ENCODE measurements around the gene KANK3.

The KANK3 gene

DNA sequence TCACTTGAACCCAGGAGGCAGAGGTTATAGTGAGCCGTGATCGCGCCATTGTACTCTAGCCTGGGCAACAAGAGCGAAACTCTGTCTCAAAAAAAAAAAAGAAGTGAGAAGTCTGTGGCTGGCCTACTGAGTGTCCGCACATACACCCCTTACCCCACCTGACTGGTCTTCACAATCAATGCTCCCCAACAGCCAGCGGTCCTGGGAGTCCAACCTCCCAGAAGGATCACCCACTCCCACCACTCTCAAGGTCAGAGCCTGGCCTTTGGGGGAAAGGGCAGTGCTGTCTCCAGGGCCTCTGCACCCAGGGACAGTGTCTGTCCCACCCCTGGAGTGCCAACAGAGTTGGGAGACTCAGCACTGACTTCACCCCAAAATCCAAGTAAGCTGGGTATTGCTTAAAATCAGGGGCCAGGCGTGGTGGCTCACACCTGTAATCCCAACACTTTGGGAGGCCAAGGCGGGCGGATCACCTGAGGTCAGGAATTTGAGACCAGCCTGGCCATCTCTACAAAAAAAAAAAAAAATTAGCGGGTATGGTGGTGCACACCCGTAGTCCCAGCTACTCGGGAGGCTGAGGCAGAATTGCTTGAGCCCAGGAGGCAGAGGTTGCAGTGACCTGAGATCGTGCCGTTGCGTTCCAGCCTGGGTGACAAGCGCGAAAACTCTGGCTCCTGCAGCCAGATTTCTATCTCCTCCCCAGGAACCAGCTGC is 32.6 kb downstream of the KANK3 start:
- H3F3A ChIP-seq (ENCODE audit: insufficient read depth, low read length): peaks cover 3% of the 10 kb centered on the region; the same call in 1 of the 2 replicates
- TF ChIP-seq EZH2phosphoT487 (IDR thresholded peaks at IDR 0.05; ENCODE audit: low read length) (no peak), EZH2 (optimal IDR thresholded peaks at IDR 0.05; ENCODE audit: low read depth, low read length) (no peak)
- TF ChIP-seq, protein P1, sequence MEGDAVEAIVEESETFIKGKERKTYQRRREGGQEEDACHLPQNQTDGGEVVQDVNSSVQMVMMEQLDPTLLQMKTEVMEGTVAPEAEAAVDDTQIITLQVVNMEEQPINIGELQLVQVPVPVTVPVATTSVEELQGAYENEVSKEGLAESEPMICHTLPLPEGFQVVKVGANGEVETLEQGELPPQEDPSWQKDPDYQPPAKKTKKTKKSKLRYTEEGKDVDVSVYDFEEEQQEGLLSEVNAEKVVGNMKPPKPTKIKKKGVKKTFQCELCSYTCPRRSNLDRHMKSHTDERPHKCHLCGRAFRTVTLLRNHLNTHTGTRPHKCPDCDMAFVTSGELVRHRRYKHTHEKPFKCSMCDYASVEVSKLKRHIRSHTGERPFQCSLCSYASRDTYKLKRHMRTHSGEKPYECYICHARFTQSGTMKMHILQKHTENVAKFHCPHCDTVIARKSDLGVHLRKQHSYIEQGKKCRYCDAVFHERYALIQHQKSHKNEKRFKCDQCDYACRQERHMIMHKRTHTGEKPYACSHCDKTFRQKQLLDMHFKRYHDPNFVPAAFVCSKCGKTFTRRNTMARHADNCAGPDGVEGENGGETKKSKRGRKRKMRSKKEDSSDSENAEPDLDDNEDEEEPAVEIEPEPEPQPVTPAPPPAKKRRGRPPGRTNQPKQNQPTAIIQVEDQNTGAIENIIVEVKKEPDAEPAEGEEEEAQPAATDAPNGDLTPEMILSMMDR (IDR thresholded peaks at IDR 0.05; ENCODE audit: low read length): no peak
- no peaks in the 10 kb centered on the region for H3K9me3 ChIP-seq (replicated peaks; ENCODE audit: insufficient read depth, low read length)
- H3K27me3 ChIP-seq (replicated peaks; ENCODE audit: insufficient read depth, low read length): no peaks in the 10 kb centered on the region
- DNase-seq: no peak
- H3K9me2 ChIP-seq (replicated peaks; ENCODE audit: insufficient read depth, low read length): no peaks in the 10 kb centered on the region
- H4K20me1 ChIP-seq (ENCODE audit: insufficient read depth, low read length): no peaks in the 10 kb centered on the region
- no peak overlapping the region for H3K4me3 ChIP-seq (ENCODE audit: low read length)
- H3K79me2 ChIP-seq (ENCODE audit: low read length): peaks cover 31% of the 10 kb centered on the region
- H3K27ac ChIP-seq (ENCODE audit: low read length): no peak overlapping the region
- peaks cover 6% of the 10 kb centered on the region for H3K4me1 ChIP-seq (ENCODE audit: low read length)
- no peak overlapping the region for H3K9ac ChIP-seq (ENCODE audit: low read length)
- no peak overlapping the region for H3K4me2 ChIP-seq (ENCODE audit: low read depth, low read length)
- no peaks in the 10 kb centered on the region for H3K36me3 ChIP-seq (replicated peaks; ENCODE audit: insufficient read depth, low read length)
- no peak overlapping the region for H2AFZ ChIP-seq (ENCODE audit: low read length)

DNA sequence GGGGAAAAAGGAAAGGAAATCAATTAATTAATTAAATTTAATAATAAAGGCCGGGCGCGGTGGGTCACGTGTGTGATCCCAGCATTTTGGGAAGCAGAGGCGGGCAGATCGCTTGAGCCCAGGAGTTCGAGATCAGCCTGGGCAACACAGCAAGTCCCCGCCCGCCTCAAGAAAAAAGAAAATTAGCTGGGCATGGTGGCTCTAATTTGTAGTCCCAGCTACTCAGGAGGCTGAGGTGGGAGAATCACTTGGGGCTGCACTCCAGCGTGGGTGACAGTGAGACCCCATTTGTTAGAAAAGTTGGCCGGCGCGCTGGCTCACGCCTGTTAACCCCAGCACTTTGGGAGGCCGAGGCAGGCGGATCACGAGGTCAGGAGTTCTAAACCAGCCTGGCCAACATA is 34.2 kb downstream of the KANK3 start:
- no peak for TF ChIP-seq EZH2phosphoT487 (IDR thresholded peaks at IDR 0.05; ENCODE audit: low read length)
- TF ChIP-seq EZH2 (optimal IDR thresholded peaks at IDR 0.05; ENCODE audit: low read depth, low read length): no peak
- TF ChIP-seq, protein P1 (IDR thresholded peaks at IDR 0.05; ENCODE audit: low read length): no peak
- no peaks in the 10 kb centered on the region for H3K9me2 ChIP-seq (replicated peaks; ENCODE audit: insufficient read depth, low read length)
- DNase-seq: no peak
- H3K4me2 ChIP-seq (ENCODE audit: low read depth, low read length): peak overlapping the region; percentile 94
- peak overlapping the region; percentile 83 for H3K4me3 ChIP-seq (ENCODE audit: low read length)
- H3F3A ChIP-seq (ENCODE audit: insufficient read depth, low read length): peaks cover 3% of the 10 kb centered on the region; the same call in 1 of the 2 replicates
- no peak overlapping the region for H3K9ac ChIP-seq (ENCODE audit: low read length)
- H3K9me3 ChIP-seq (replicated peaks; ENCODE audit: insufficient read depth, low read length): no peaks in the 10 kb centered on the region
- H2AFZ ChIP-seq (ENCODE audit: low read length): no peak overlapping the region
- H3K36me3 ChIP-seq (replicated peaks; ENCODE audit: insufficient read depth, low read length): peaks cover 8% of the 10 kb centered on the region
- H4K20me1 ChIP-seq (ENCODE audit: insufficient read depth, low read length): no peaks in the 10 kb centered on the region
- no peak overlapping the region for H3K27ac ChIP-seq (ENCODE audit: low read length)
- peaks cover 6% of the 10 kb centered on the region for H3K4me1 ChIP-seq (ENCODE audit: low read length)
- peaks cover 47% of the 10 kb centered on the region for H3K79me2 ChIP-seq (ENCODE audit: low read length)
- no peaks in the 10 kb centered on the region for H3K27me3 ChIP-seq (replicated peaks; ENCODE audit: insufficient read depth, low read length)

DNA sequence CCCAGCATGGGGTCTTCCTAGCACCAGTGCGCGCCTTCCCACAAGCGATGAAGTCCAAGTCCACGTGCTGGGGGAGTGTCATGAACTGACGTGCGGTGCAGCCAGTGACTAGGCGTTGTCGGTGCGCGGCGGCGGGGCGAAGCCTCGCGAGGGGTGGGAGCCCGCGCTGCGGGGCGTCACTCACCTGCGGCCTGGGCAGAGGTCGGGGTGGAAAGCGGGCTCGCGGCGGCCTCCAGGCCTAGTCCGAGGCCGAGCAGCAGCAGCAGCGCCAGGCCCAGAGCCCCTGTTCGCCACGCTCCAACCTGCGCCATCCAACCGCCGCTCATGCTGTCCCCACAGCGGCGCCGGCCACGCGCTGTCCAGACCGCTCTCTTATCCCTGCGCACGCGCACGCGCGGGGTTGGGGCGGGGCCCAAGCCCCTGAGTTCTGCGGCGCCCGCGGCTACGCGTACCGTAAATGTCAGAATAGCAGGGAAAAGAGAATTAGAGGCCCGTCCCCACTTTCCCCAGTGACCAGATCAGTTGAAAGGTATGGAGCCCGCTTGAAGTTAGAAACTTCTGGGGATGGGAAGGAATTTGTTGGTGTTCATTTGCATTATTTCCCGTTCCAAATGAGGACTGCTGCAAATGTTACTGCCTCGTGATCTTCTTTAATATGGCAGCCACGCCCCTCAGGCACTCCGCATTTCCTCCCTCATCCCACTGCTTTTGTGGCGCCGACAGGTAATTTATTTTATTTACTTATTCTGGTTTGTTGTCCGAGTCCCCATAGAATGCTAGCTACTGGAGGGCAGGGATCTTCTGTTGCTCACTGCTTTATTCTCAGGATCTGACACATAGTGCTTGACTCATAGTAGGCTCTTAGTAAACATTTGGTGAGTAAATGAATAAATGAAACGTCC is 34.8 kb downstream of the KANK3 start, which contains the start of gene CD320:
Gene CD320, minus strand, starts transcription at position 394 of the 902 bp plus-strand sequence. Its CDS starts 68 bp downstream, at position 326.
- DNase-seq: peak; percentile 96
- Histone ChIP-seq H3K27ac (ENCODE audit: low read length) (peak within 1 kb of the TSS; percentile 54; the same call in 1 of the 2 replicates), H3K4me3 (ENCODE audit: low read length) (peak within 1 kb of the TSS; percentile 83), H3K36me3 (replicated peaks; ENCODE audit: insufficient read depth, low read length) (peaks cover 8% of the 10 kb centered on the region), H3K4me1 (ENCODE audit: low read length) (peaks cover 6% of the 10 kb centered on the region), H3K9me2 (replicated peaks; ENCODE audit: insufficient read depth, low read length) (no peaks in the 10 kb centered on the region), H3K27me3 (replicated peaks; ENCODE audit: insufficient read depth, low read length) (no peaks in the 10 kb centered on the region), H2AFZ (ENCODE audit: low read length) (peak within 1 kb of the TSS; percentile 64), H4K20me1 (ENCODE audit: insufficient read depth, low read length) (no peaks in the 10 kb centered on the region), H3K79me2 (ENCODE audit: low read length) (peaks cover 52% of the 10 kb centered on the region), H3K4me2 (ENCODE audit: low read depth, low read length) (peak within 1 kb of the TSS; percentile 94), H3K9ac (ENCODE audit: low read length) (peak within 1 kb of the TSS; percentile 85), H3F3A (ENCODE audit: insufficient read depth, low read length) (peaks cover 3% of the 10 kb centered on the region; the same call in 1 of the 2 replicates), H3K9me3 (replicated peaks; ENCODE audit: insufficient read depth, low read length) (no peaks in the 10 kb centered on the region)
- TF ChIP-seq EZH2 (optimal IDR thresholded peaks at IDR 0.05; ENCODE audit: low read depth, low read length) (no peak), EZH2phosphoT487 (IDR thresholded peaks at IDR 0.05; ENCODE audit: low read length) (no peak)
- TF ChIP-seq, protein P1 (IDR thresholded peaks at IDR 0.05; ENCODE audit: low read length): no peak

Measured in MM.1S (cell line).